Cardiac muscle cell (in vitro differentiated cells and primary cell): ENCODE data around the gene TMEM98. TPM values are rescaled to one million over a fixed set of nuclear protein-coding genes. Genes with fewer than 3 reads are reported as not detected.
"Not testable (repeated sequence)": the region's sequence is repeated elsewhere in the genome, so short reads cannot be mapped to it uniquely, and the experiment has no call there.

Experiments
- DNase-seq, 2 donors: peaks; one replicate each; pipeline versions ENCODE4 v3.0.0 to v3.0.0-alpha.2; 2010 to 2017; ENCODE audit warnings: low read depth in 1 of 2, low spot score in 1 of 2
- H3K27ac ChIP-seq: fragments of 200-600 bp; sonication (generic); 2 replicates; pipeline ENCODE4 v1.5.1; 2016
- H3K27me3 ChIP-seq: fragments of 200-600 bp; sonication (generic); 2 replicates; pipeline ENCODE4 v1.6.0; 2016; ENCODE audit warnings: control low read depth
- H3K36me3 ChIP-seq: fragments of 200-600 bp; sonication (generic); 2 replicates; pipeline ENCODE4 v1.5.1; 2016; ENCODE audit warnings: control low read depth
- H3K4me1 ChIP-seq: fragments of 200-600 bp; sonication (generic); 2 replicates; pipeline ENCODE4 v1.8.1; 2017; ENCODE audit warnings: low read depth, mild to moderate bottlenecking, mixed run types
- H3K4me3 ChIP-seq: fragments of 200-600 bp; sonication (generic); 2 replicates; pipeline ENCODE4 v1.5.1; 2016; ENCODE audit warnings: mild to moderate bottlenecking
- H3K9me3 ChIP-seq: fragments of 200-600 bp; sonication (generic); 2 replicates; pipeline ENCODE4 v1.5.1; 2017; ENCODE audit warnings: low read depth, mild to moderate bottlenecking, control low read depth
- polyA plus RNA-seq: library from polyadenylated mRNA; unstranded; fragments of >200 nt; fragmentation: Nextera tagmentation; extraction: Ambion mirVana; gene quantifications from 2 replicates; pipeline ENCODE4 v1.2.1, GENCODE V29; 2016
- total RNA-seq: library from RNA; depleted of rRNA; stranded (reverse); fragments of >200 nt; gene quantifications from 2 replicates; pipeline ENCODE4 v1.2.3, GENCODE V29; 2016
- TF ChIP-seq, protein P1 (sequence below): IDR thresholded peaks from 2 replicates; pipeline ENCODE4 v1.5.1; 2012; ENCODE audit warnings: low read depth, mild to moderate bottlenecking, low read length

TMEM98 gene
- total and polyA plus RNA-seq, 2 experiments from 2014 or later: 166 to 217 TPM

DNA sequence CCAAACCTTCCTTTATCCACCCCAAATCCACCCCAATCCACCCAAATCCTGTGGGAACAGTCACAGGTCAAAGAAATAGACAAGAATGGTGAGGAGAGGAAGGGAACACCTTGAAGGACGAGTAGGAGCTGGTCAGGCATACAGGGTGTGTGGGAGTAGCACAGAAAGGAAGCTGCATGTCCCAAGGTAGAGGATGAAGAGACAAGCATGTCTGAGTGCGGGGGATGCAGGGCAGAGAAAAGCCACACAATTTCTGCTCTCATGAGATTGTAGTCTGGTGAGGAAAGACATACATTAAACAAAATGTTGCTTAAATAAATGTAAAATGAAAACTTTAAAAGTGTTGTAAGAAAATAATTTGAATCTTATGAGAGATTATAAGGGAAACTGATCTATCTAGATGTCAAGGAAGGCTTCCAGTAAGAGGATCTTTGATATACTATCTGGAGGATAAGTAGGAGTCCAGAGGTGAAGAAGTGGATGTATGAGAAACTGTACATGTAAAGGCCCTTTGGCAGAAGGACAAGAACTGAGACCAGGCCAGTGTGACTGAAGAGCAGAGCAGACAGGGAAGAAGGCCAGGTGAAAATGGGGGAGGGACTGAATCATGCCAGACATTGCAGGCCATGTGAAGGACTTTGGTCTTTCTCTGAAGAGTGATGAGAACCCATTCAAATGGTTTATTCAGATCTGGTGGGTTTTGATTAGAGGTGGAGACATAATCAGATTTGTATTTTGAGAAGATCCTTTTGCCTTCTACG is 18.6 kb downstream of the TMEM98 start:
- Histone ChIP-seq H3K4me3 (no peak overlapping the region), H3K9me3 (no peaks in the 10 kb centered on the region), H3K27ac (no peak overlapping the region), H3K4me1 (no peaks in the 10 kb centered on the region), H3K36me3 (peaks cover 5% of the 10 kb centered on the region), H3K27me3 (no peaks in the 10 kb centered on the region)
- no peak for DNase-seq
- TF ChIP-seq, protein P1, sequence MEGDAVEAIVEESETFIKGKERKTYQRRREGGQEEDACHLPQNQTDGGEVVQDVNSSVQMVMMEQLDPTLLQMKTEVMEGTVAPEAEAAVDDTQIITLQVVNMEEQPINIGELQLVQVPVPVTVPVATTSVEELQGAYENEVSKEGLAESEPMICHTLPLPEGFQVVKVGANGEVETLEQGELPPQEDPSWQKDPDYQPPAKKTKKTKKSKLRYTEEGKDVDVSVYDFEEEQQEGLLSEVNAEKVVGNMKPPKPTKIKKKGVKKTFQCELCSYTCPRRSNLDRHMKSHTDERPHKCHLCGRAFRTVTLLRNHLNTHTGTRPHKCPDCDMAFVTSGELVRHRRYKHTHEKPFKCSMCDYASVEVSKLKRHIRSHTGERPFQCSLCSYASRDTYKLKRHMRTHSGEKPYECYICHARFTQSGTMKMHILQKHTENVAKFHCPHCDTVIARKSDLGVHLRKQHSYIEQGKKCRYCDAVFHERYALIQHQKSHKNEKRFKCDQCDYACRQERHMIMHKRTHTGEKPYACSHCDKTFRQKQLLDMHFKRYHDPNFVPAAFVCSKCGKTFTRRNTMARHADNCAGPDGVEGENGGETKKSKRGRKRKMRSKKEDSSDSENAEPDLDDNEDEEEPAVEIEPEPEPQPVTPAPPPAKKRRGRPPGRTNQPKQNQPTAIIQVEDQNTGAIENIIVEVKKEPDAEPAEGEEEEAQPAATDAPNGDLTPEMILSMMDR: no peak

DNA sequence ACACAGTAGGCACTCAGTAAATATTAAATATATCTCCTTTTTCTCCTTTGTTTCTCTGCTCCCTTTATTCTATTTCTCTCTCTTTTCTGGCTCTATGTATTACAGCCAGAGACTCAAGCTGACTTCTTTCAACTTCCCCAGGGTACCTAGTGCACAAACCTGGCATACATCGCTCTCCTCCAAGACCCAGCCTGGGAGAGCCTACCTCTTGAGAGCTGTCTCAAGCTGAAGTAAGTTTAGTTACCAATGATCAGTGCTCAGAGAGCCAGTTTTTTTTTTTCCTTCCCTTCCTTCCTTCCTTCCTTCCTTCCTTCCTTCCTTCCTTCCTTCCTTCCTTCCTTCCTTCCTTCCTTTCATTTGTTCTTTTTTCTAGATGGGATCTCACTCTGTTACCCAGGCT is 19.8 kb downstream of the TMEM98 start:
- DNase-seq: no peak
- H3K27ac ChIP-seq: no peak overlapping the region
- H3K4me1 ChIP-seq: no peaks in the 10 kb centered on the region
- TF ChIP-seq, protein P1: no peak
- H3K36me3 ChIP-seq: no peaks in the 10 kb centered on the region
- H3K27me3 ChIP-seq: no peaks in the 10 kb centered on the region
- H3K9me3 ChIP-seq: no peaks in the 10 kb centered on the region
- H3K4me3 ChIP-seq: no peak overlapping the region

DNA sequence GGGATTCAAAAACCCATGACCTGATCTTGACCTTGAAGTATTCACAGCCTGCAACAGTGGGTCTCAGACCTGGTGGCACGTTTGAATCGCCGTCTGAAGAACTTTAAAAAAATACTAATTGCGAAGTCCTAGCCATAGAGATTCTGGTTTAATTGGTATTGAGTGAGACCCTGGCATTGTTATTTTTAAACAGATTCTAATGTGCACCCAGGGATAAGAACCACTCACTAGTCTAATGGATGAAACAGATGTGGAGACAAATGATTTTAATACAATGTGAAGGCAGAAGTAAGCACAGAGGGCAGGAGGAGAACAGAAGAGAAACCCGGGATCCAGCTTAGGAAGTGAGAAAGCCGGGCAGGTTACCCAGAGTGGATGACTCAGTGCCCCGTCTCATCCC is 21.2 kb downstream of the TMEM98 start:
- no peaks in the 10 kb centered on the region for H3K27me3 ChIP-seq
- H3K9me3 ChIP-seq: no peaks in the 10 kb centered on the region
- no peaks in the 10 kb centered on the region for H3K4me1 ChIP-seq
- no peaks in the 10 kb centered on the region for H3K36me3 ChIP-seq
- TF ChIP-seq, protein P1: no peak
- no peak for DNase-seq
- no peak overlapping the region for H3K4me3 ChIP-seq
- H3K27ac ChIP-seq: no peak overlapping the region

DNA sequence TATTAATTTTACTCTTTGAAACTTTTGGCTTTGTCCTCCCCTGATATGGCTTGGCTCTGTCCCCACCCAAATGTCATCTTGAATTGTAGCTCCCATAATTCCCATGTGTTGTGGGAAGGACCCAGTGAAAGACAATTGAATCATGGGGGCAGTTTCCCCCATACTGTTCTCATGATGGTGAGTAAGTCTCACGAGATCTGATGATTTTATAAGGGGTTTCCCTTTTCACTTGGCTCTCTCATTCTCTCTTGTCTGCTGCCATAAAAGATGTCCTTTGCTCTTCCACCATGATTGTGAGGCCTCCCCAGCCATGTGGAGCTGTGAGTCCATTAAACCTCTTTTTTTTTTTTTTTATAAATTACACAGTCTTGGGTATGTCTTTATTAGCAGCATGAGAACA is 24.5 kb downstream of the TMEM98 start:
- H3K9me3 ChIP-seq, H3K4me1 ChIP-seq, H3K27me3 ChIP-seq, DNase-seq, H3K27ac ChIP-seq, H3K4me3 ChIP-seq, H3K36me3 ChIP-seq: not testable (repeated sequence)

DNA sequence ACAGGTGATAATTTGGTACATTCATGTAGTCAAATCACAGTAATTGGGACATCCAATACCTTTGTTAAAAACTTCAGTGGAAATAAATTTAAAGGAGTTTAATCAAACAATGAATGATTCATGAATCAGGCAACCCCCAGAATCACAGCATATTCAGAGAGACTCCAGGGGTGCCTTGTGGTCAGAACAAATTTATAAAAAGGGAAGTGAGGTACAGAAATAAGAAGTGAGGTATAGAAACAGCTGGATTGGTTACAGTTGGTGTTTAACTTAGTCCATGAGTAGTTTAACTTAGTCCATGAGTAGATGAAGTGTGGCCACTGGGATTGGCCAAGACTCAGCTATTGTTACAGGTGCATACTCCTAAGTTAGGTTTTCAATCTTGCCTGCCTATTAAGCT is 25.1 kb downstream of the TMEM98 start:
- no peaks in the 10 kb centered on the region for H3K4me1 ChIP-seq
- no peaks in the 10 kb centered on the region for H3K27me3 ChIP-seq
- TF ChIP-seq, protein P1: no peak
- no peak overlapping the region for H3K4me3 ChIP-seq
- no peaks in the 10 kb centered on the region for H3K36me3 ChIP-seq
- no peak overlapping the region for H3K27ac ChIP-seq
- no peaks in the 10 kb centered on the region for H3K9me3 ChIP-seq
- DNase-seq: no peak

DNA sequence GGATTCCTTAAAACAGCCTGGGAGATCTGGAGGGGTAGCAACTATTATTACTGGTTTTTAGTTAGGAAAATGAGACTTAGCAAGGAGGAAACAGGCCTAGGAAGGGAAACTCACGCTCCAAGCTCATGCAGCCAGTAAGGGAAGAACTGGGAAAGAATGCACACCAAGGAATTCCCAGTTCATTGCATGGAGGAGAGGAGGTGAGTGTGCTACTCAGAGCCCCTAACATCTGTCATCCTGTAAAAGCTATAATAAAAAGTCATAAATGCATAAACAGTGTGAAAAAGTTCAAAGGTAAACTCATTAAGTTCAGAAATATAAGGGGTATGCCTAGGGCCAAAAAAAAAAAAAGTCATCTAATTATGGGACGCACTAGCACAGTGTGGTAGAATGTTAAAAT is 25.9 kb downstream of the TMEM98 start:
- Histone ChIP-seq H3K4me3 (no peak overlapping the region), H3K36me3 (no peaks in the 10 kb centered on the region), H3K4me1 (no peaks in the 10 kb centered on the region), H3K27me3 (no peaks in the 10 kb centered on the region), H3K9me3 (no peaks in the 10 kb centered on the region), H3K27ac (no peak overlapping the region)
- TF ChIP-seq, protein P1: no peak
- DNase-seq: no peak
